HG02759 (cell line): Measurements from ENCODE around the gene ZNF20.

Experiments
- ATAC-seq: cut with Tn5 transposase; IDR thresholded peaks from one replicate; pipeline ENCODE4 v1.9.1; 2021; ENCODE audit warnings: mild to moderate bottlenecking, moderate library complexity; ENCODE audit not compliant: unreplicated experiment

The ZNF20 gene

GRCh38 chr19:12139885-12140544 is at the start of gene ZNF20:
Gene ZNF20 (minus strand): TSS chr19:12140350. CDS start chr19:12140182, 168 bp downstream.
- ATAC-seq: peak; percentile 92

DNA sequence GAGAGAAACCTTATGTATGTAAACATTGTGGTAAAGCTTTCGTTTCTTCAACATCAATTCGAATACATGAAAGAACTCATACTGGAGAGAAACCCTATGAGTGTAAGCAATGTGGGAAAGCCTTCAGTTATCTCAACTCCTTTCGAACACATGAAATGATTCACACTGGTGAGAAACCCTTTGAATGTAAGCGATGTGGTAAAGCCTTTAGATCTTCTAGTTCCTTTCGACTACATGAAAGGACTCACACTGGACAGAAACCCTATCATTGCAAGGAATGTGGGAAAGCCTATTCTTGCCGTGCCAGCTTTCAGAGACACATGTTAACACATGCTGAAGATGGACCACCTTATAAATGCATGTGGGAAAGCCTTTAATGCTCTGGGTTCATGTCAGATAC is 47.5 kb upstream of the ZNF20 start:
- ATAC-seq: no peak

- no peak for ATAC-seq
These were observed 40.2 kb upstream of the ZNF20 start for GRCh38 chr19:12180377-12180776.

DNA sequence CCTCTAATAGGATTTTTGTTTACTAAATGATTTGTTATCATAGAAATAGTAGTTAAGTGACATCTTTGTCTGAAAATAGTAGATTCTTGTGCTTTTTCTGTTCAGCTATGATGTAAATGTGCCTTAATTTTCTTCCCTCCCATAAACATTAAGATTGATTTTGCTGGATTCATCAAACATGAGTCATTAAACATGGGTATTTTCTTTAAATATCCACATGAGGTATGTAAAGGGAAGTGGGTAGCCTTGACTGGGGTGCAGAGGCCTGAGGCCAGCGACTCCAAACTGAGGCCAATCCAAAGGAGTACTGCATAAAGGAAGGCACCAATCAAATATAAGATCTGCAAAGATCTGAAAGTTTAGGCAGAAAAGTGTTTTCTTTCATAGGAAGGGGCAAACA is 26.5 kb upstream of the ZNF20 start:
- no peak for ATAC-seq

- no peak for ATAC-seq
These were observed 23.7 kb upstream of the ZNF20 start for GRCh38 chr19:12163826-12164225.

DNA sequence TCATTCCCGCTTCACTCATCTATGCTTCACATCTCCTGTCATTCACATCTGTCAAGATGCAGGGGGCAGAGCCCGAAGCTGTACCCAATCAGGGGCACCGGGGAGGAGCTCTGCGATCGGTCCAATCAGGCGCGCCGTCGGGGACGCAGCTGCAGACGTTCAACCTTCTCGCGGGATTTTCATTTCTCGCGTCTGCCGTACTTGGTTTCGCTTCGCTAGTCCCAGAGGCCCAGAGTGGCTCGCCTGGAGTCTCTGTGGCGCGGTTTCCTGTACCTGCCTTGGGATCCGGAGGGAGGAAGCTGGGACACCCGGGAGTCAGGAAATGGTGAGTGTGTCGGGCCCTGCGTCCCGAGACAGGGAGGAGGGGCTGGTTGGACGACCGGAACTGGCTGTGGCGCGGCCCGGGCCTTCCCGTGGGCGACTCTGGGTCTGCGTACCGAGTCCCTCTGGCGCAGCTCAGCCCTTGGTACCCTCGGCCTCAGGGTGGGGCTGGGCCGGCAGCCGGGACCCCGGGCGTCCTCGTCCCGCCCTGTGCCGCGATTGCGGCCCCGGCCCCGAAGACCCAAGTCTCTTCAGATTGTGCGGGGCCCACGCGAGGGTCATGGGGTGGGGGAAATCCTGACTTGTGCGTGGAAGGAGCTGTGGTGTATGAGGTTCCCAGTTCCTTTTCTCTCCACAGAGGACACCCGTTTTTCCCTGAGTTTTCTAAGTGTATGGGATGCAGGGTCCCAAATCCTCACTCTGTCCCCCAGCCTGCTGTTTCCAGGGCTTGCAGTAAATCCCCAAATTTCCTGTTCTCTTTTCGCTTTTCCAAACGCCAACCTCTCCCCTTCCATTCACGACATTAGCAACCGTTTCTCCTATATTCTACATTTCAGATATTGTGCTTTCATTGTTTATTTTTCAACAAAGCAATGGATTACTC is 23.0 kb upstream of the ZNF20 start, which contains the start of gene ZNF136:
Gene ZNF136, plus strand, starts transcription at position 215 of the 925 bp plus-strand sequence. Its CDS starts 108 bp downstream, at position 323.
- ATAC-seq: peak; percentile 94

GRCh38 chr19:12162513-12162881 is 22.3 kb upstream of the ZNF20 start:
- ATAC-seq: no peak

- no peak for ATAC-seq
These were observed 19.7 kb upstream of the ZNF20 start for GRCh38 chr19:12159773-12160414.

GRCh38 chr19:12156223-12157058 is 16.3 kb upstream of the ZNF20 start, which contains the start of gene ZNF625:
Gene ZNF625 (minus strand): TSS chr19:12156734. CDS start chr19:12156558, 176 bp downstream.
- peak; percentile 86 for ATAC-seq

GRCh38 chr19:12155324-12155860 is 15.2 kb upstream of the ZNF20 start:
- no peak for ATAC-seq

DNA sequence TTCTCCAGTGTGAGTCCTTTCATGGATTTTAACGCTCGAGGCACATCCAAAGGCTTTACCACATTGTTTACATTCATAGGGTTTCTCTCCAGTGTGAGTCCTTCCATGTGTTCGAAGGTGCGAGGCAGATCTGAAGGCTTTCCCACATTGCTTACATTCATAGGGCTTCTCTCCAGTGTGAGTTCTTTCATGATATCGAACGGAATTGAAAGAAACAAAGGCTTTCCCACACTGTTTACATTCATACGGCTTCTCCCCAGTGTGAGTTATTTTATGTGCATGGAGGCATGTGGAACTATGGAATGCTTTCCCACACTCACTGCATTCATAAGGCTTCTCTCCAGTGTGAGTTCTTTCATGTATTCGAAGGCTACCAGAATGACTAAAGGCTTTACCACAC is 5.2 kb upstream of the ZNF20 start:
- no peak for ATAC-seq

DNA sequence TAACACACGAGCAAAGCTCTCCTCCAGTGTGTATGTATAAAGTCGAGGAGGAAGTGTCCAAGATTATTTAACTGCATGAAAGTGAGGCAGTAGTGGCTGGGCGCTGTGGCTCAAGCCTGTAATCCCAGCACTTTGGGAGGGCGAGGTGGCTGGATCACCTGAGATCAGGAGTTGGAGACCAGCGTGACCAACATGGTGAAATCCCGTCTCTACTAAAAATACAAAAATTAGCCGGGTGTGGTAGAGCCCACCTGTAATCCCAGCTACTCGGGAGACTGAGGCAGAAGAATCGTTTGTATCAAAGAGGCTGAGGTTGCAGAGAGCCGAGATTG is 1.2 kb upstream of the ZNF20 start:
- ATAC-seq: no peak

DNA sequence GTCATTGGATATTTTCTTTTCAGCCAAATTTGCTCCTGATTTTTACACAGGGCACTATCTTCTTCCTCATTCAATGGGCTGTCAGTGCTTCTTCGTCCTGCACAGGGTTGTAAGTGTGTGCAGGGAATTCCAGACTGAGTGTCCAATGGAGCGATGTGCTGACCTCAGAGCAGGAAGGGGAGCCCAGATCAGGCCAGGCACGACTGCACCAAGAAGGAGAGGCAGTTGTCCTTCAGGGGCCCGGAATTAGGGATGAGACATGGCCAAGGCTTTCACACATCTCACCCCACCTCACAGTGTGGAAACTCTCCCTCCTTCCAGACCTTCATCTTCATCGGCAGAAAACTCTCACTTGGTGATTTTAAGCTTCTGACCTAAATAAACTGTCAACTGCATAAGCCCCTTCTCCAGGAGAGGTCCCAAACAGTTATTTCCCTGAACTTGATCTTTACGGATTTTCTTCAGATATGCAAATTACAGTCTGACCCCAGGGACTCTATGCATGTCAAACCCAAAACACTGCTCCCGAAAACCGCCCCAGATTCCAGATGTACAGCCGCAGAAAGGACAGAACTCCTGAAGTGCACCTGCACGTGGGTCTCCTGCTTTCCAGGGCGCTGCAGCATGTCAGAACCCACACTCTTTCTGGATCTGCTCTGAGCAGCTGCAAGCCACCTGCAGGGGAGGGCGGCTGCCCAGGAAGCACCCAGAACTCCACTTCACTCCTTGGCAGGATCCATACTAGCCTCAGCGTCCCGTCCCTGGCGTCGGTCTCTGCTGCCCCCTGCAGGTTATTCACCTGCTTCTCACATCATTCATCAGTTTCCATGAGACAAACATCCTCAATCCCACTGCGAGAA is 625 bp upstream of the ZNF20 start:
- peak; percentile 49 for ATAC-seq

DNA sequence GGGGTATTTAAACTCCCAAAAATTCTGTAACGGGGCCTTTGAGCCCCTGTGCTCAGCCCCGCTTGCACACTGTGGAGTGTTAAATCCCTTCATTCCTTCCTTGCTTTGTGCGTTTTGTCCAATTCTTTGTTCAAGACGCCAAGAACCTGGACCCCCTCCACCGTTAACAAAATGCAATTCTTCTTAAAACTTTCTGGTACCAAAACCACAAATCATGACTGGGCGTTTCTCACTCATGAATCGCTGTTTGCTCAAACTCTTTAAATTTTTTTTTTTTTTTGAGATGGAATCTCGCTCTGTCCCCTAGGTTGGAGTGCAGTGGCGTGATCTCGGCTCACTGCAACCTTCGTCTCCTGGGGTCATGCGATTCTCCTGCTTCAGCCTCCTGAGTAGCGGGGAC is 881 bp downstream of the ZNF20 start:
- ATAC-seq: no peak

DNA sequence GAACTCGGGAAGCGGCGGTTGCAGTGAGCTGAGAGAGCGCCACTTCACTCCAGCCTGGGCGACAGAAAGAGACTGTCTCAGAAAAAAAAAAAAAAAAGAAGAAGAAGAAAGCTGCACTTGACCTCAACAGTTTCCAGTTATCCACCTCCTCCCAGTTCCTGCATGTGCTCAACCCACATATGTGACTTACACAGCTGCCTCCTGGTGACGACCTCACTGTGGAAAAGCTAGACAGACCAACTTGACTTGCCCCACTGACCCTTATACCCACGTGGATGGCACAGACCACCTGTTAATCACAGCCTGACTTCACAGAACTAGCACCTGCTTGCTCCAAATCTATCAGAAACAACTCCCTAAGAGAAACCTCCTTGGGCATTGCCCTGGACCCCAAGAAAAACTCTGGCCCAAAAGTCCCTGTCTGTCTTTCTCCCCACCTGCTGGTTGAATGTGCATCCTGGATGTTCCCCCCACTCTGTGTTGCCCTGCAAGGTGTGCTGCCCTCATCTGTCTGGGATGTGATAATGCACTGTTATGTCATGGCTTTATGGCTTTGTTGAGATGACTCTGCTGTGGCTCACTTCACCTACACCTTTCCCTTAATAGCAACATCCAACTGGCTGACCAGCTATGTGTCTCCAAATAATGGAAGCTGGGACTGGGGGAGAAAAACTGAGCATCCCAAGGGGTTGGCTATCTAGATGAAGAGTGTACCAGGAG is 2.8 kb downstream of the ZNF20 start:
- no peak for ATAC-seq

- ATAC-seq: no peak
These were observed 7.1 kb downstream of the ZNF20 start for GRCh38 chr19:12133069-12133468.

- no peak for ATAC-seq
These were observed 13.4 kb downstream of the ZNF20 start for GRCh38 chr19:12126707-12127106.

- no peak for ATAC-seq
These were observed 22.8 kb downstream of the ZNF20 start for GRCh38 chr19:12117201-12117970.
